Neural cell (in vitro differentiated cells): ENCODE results near the gene OFD1. TPM values are rescaled to one million over a fixed set of nuclear protein-coding genes. Genes with fewer than 3 reads are reported as not detected.

Source experiments
- H2AFZ ChIP-seq: fragments of 200-600, 300-800 bp; sonication (generic), shearing (Covaris generic); 2 replicates; pipeline ENCODE4 v1.6.0; 2014; ENCODE audit warnings: low read depth, mild to moderate bottlenecking, antibody characterized with exemption, low read length, moderate library complexity
- H3F3A ChIP-seq: fragments of 200-600 bp; shearing (Covaris generic); 2 replicates; pipeline ENCODE4 v1.6.1; 2016; ENCODE audit warnings: mild to moderate bottlenecking, moderate library complexity, mixed read lengths, antibody characterized with exemption, low read length; ENCODE audit not compliant: insufficient read depth, poor library complexity, severe bottlenecking
- H3K27ac ChIP-seq: fragments of 200-600, 300-800 bp; sonication (generic), shearing (Covaris generic); 2 replicates; pipeline ENCODE4 v1.5.1; 2014; ENCODE audit warnings: mild to moderate bottlenecking, low read length, moderate library complexity
- H3K27me3 ChIP-seq: fragments of 300-800, 200-600 bp; sonication (generic), shearing (Covaris generic); 2 replicates; pipeline ENCODE4 v1.6.0; 2014; ENCODE audit warnings: mild to moderate bottlenecking, low read depth, low read length, moderate library complexity; ENCODE audit not compliant: insufficient read depth
- H3K36me3 ChIP-seq: fragments of 300-800, 200-600 bp; sonication (generic), shearing (Covaris generic); 2 replicates; pipeline ENCODE4 v1.5.1; 2014; ENCODE audit warnings: mild to moderate bottlenecking, antibody characterized with exemption, low read length, moderate library complexity; ENCODE audit not compliant: insufficient read depth
- H3K4me2 ChIP-seq: fragments of 300-800, 200-600 bp; sonication (generic), shearing (Covaris generic); 2 replicates; pipeline ENCODE4 v1.6.0; 2014; ENCODE audit warnings: mild to moderate bottlenecking, low read length
- H3K4me3 ChIP-seq: fragments of 300-800, 200-600 bp; sonication (generic), shearing (Covaris generic); 2 replicates; pipeline ENCODE4 v1.5.1; 2014; ENCODE audit warnings: mild to moderate bottlenecking, low read length, moderate library complexity
- H3K79me2 ChIP-seq: fragments of 200-600 bp; shearing (Covaris generic); replicated peaks from 2 replicates; pipeline ENCODE4 v1.6.0; 2014; ENCODE audit warnings: mild to moderate bottlenecking, low read length, moderate library complexity; ENCODE audit not compliant: insufficient read depth
- H3K9ac ChIP-seq: fragments of 300-800, 200-600 bp; sonication (generic), shearing (Covaris generic); 2 replicates; pipeline ENCODE4 v1.6.1; 2016; ENCODE audit warnings: mild to moderate bottlenecking, low read length, mixed read lengths
- H3K9me2 ChIP-seq: fragments of 200-600 bp; shearing (Covaris generic); 2 replicates; pipeline ENCODE4 v1.6.1; 2016; ENCODE audit warnings: mild to moderate bottlenecking, low read length, mixed read lengths; ENCODE audit not compliant: insufficient read depth
- H3K9me3 ChIP-seq: fragments of 200-600, 300-800 bp; sonication (generic), shearing (Covaris generic); 2 replicates; pipeline ENCODE4 v1.6.1; 2016; ENCODE audit warnings: mild to moderate bottlenecking, mixed run types, low read length, moderate library complexity, mixed read lengths
- H4K20me1 ChIP-seq: fragments of 200-600 bp; shearing (Covaris generic); 2 replicates; pipeline ENCODE4 v1.6.1; 2016; ENCODE audit warnings: mild to moderate bottlenecking, mixed run types; ENCODE audit not compliant: insufficient read depth
- CTCF ChIP-seq: fragments of 450-650 bp; IDR thresholded peaks from 2 replicates; pipeline ENCODE4 v1.5.1; 2014; ENCODE audit warnings: antibody characterized with exemption, mild to moderate bottlenecking, moderate library complexity; ENCODE audit not compliant: poor library complexity, severe bottlenecking
- EP300 ChIP-seq: fragments of 450-650 bp; conservative IDR thresholded peaks from 2 replicates; pipeline ENCODE4 v1.6.1; 2014; ENCODE audit warnings: antibody characterized with exemption, mild to moderate bottlenecking, moderate library complexity; ENCODE audit not compliant: poor library complexity, severe bottlenecking
- EZH2 ChIP-seq: fragments of 200-600, 300-800 bp; shearing (Covaris generic), sonication (generic); IDR thresholded peaks from 2 replicates; pipeline ENCODE4 v1.6.1; 2014; ENCODE audit warnings: antibody characterized with exemption, low read length, borderline replicate concordance, mild to moderate bottlenecking; ENCODE audit not compliant: insufficient read depth, poor library complexity, severe bottlenecking
- MXI1 ChIP-seq: fragments of 450-650 bp; conservative IDR thresholded peaks from 2 replicates; pipeline ENCODE4 v1.6.1; 2014; ENCODE audit warnings: antibody characterized with exemption, mild to moderate bottlenecking; ENCODE audit not compliant: poor library complexity, severe bottlenecking
- POLR2AphosphoS5 ChIP-seq: IDR thresholded peaks from 2 replicates; pipeline ENCODE4 v1.6.1; 2012
- RAD21 ChIP-seq: fragments of 450-650 bp; conservative IDR thresholded peaks from 2 replicates; pipeline ENCODE4 v1.6.1; 2014; ENCODE audit warnings: antibody characterized with exemption, mild to moderate bottlenecking, moderate library complexity
- REST ChIP-seq: IDR thresholded peaks from 2 replicates; pipeline ENCODE4 v1.6.1; 2012; ENCODE audit warnings: borderline replicate concordance
- SMC3 ChIP-seq: fragments of 450-650 bp; conservative IDR thresholded peaks from 2 replicates; pipeline ENCODE4 v1.6.1; 2014; ENCODE audit warnings: antibody characterized with exemption, mild to moderate bottlenecking, moderate library complexity; ENCODE audit not compliant: poor library complexity
- TAF1 ChIP-seq: IDR thresholded peaks from 2 replicates; pipeline ENCODE4 v1.6.1; 2012; ENCODE audit warnings: low read depth
- polyA plus RNA-seq: library from polyadenylated mRNA; depleted of rRNA; stranded (reverse); fragments of >200 nt; gene quantifications from 2 replicates; pipeline ENCODE4 v1.2.3, GENCODE V29; 2014

Gene OFD1
- polyA plus RNA-seq, 1 donor from 2014 or later = 35.1 TPM

DNA sequence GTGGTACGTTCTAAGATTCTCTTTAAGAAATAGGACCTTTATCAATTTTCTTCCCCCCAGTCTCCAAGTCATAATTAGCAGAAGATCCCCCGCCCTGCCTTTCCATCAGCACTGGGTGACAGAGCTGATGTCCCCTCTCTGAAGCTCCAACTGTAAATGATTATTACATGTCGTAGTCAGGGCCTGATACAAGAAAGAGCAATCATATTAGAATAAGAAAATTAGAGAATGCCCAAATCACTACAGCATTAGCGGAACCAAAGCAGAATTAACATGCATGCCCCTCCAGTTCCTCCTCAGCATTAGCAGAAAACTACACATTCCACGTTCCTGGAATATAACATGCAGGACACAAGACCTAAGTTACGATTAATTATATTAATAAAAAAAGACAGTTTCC lies 81.6 kb downstream of the OFD1 start:
- peak overlapping the region; percentile 30 for H3K4me2 ChIP-seq
- H3K36me3 ChIP-seq = no peaks in the 10 kb centered on the region
- H3K4me3 ChIP-seq = peak overlapping the region; percentile 71

More for the DNA sequence above, 81.6 kb downstream of the OFD1 start:
- peak overlapping the region; percentile 86 for H3K9ac ChIP-seq
- H3K27ac ChIP-seq = peak overlapping the region; percentile 93
- H3F3A ChIP-seq = no peaks in the 10 kb centered on the region
- H4K20me1 ChIP-seq = no peaks in the 10 kb centered on the region
- no peaks in the 10 kb centered on the region for H3K9me3 ChIP-seq
- peaks cover 43% of the 10 kb centered on the region for H3K79me2 ChIP-seq
- no peak overlapping the region for H2AFZ ChIP-seq
- TF ChIP-seq POLR2AphosphoS5 (no peak), SMC3 (no peak), REST (no peak), MXI1 (no peak), CTCF (no peak), RAD21 (no peak), EZH2 (no peak), EP300 (no peak), TAF1 (no peak)
- H3K9me2 ChIP-seq = no peaks in the 10 kb centered on the region
- no peaks in the 10 kb centered on the region for H3K27me3 ChIP-seq
